ENCODE measurements around the gene ZNF19.
A peak's percentile ranks its signal among the peaks of the same experiment; 100 is the strongest.

ZNF19 gene

GRCh38 chr16:71484006-71484893 is 4.9 kb downstream of the ZNF19 start:
- peak; percentile 71 for DNase-seq

- DNase-seq, result no peak
These were observed 6.6 kb downstream of the ZNF19 start for GRCh38 chr16:71482569-71482968.

GRCh38 chr16:71480956-71481355 is 8.2 kb downstream of the ZNF19 start:
- DNase-seq, result no peak

- no peak for DNase-seq
These were observed 9.7 kb downstream of the ZNF19 start for GRCh38 chr16:71479420-71479819.

- DNase-seq, result no peak
These were observed 12.5 kb downstream of the ZNF19 start for GRCh38 chr16:71476457-71477124.

GRCh38 chr16:71474864-71475263 is 14.3 kb downstream of the ZNF19 start:
- DNase-seq, result no peak

GRCh38 chr16:71473891-71474290 is 15.2 kb downstream of the ZNF19 start:
- no peak for DNase-seq

- DNase-seq, result no peak
These were observed 16.2 kb downstream of the ZNF19 start for GRCh38 chr16:71472931-71473330.

- DNase-seq, result no peak
These were observed 17.1 kb downstream of the ZNF19 start for GRCh38 chr16:71472051-71472450.

GRCh38 chr16:71467810-71468209 is 21.3 kb downstream of the ZNF19 start:
- DNase-seq, result no peak

- no peak for DNase-seq
These were observed 24.9 kb downstream of the ZNF19 start for GRCh38 chr16:71464231-71464630.

- DNase-seq, result peak; percentile 84
These were observed 27.2 kb downstream of the ZNF19 start, which contains the start of gene ZNF23 for GRCh38 chr16:71461686-71462648. ZNF23 (minus strand) TSS chr16:71462247; CDS start chr16:71456796, 5,451 bp downstream.

GRCh38 chr16:71460941-71461340 is 28.2 kb downstream of the ZNF19 start:
- DNase-seq, result no peak

GRCh38 chr16:71460236-71460635 is 28.9 kb downstream of the ZNF19 start:
- no peak for DNase-seq

GRCh38 chr16:71459510-71459909 is 29.6 kb downstream of the ZNF19 start:
- no peak for DNase-seq

- DNase-seq, result no peak
These were observed 32.3 kb downstream of the ZNF19 start for GRCh38 chr16:71456801-71457200.

GRCh38 chr16:71453036-71453435 is 36.1 kb downstream of the ZNF19 start:
- no peak for DNase-seq

GRCh38 chr16:71449020-71449419 is 40.1 kb downstream of the ZNF19 start:
- DNase-seq, result no peak

GRCh38 chr16:71448274-71448866 is 40.8 kb downstream of the ZNF19 start:
- no peak for DNase-seq

- no peak for DNase-seq
These were observed 45.4 kb downstream of the ZNF19 start for GRCh38 chr16:71443714-71444113.

GRCh38 chr16:71442051-71442440 is 47.1 kb downstream of the ZNF19 start, which contains the start of gene TLE7:
TLE7 (minus strand) TSS chr16:71442054; CDS start chr16:71433324, 8,730 bp downstream.
- no peak for DNase-seq

GRCh38 chr16:71441348-71442050 is 47.6 kb downstream of the ZNF19 start:
- DNase-seq, result peak; percentile 60

Measured in activated CD4-positive, CD25-positive, alpha-beta regulatory T cell treated with anti-CD3 and anti-CD28 coated beads, Interleukin-2, amount 50 U/mL, for 72 hours (primary cell).